Stimulated activated CD8-positive, alpha-beta memory T cell treated with anti-CD3 and anti-CD28 coated beads, Interleukin-15, amount 100 ng/mL, for 4 hours (primary cell): Measurements from ENCODE around the gene RARA.
"Not testable (repeated sequence)": the region's sequence is repeated elsewhere in the genome, so short reads cannot be mapped to it uniquely, and the experiment has no call there.

ENCODE experiments used
- DNase-seq, 2 donors: peaks; one replicate each; pipeline ENCODE4 v3.0.0-alpha.2; 2020; ENCODE audit warnings: low read depth in 2 of 2

RARA gene

GRCh38 chr17:40356990-40357881, 48.3 kb downstream of the RARA start:
- DNase-seq = no peak

DNA sequence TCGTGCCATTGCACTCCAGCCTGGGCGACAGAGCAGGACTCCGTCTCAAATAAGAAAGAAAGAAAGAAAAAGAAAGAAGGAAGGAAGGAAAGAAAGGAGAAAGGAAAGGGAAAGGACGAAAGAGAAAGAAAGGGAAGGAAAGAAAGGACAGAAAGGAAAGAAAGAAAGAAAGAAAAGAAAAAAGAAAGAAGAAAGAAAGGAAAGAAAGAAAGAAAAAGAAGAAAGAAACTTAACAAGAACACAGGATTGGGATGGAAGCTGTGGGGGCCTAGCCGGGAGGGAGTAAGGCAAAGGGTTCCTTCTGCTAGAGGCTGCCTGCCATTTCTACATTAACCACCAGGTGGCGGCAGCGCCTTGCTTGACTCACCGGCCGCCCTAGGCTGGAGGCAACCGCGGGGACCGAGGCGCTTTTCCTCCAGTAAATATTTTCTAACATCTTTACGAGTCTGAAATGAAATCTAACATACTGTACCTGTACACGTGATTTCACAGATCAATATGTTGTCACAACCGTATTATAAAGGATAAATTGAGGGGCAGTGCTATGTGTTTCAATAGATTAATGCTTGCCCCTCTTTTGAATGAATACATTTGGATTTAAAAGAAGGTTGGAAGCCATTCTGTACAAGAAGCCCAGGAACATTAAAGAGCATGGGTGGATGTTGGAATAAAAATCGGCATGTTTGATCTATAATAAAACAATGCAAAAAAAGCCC, 49.5 kb downstream of the RARA start:
- DNase-seq = peak; percentile 73 to 77

DNA sequence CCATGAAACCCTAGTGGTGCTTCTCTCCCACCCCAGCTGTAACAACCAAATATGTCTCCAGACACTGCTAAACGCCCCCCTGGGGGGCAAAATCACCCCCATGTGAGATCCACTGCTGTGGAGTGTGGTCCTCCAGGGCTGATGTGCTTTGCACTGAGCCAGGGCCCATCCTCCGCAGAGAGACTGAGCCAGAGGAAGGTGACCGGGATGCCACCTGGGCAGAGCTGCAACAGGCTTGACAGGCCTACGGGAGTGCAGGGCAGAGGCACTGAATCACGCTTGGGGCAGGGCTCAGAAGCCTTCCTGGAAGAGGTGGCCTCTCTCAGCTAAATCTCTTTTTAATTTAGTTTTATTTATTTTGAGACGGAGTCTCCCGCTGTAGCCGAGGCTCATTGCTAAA, 51.1 kb downstream of the RARA start:
- no peak for DNase-seq

- no peak for DNase-seq
These were observed 52.3 kb downstream of the RARA start for GRCh38 chr17:40361063-40361924.

GRCh38 chr17:40361925-40362695, 53.1 kb downstream of the RARA start:
- no peak for DNase-seq

DNA sequence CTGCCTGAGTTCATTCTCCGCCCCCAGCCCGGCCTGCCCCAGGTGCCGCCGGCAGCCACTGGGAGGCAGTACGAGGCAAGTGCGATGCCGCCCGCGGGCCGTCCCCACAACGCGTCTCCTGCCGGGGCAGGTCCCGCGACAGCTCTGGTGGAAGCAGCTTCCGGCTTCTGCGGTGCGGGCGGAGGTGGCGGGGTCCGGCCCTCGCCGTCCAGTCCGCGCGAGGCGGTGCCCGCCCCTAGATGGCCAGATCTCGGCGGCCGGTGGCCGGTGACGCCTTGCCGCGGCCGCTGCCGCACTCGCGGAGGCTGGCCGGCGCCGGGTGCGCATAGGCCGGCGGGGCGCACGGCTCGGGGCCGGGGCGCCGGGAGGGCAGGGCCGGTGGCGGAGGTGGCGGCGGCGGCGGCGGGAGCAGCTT, 53.7 kb downstream of the RARA start:
- DNase-seq = peak; percentile 53 to 57

DNA sequence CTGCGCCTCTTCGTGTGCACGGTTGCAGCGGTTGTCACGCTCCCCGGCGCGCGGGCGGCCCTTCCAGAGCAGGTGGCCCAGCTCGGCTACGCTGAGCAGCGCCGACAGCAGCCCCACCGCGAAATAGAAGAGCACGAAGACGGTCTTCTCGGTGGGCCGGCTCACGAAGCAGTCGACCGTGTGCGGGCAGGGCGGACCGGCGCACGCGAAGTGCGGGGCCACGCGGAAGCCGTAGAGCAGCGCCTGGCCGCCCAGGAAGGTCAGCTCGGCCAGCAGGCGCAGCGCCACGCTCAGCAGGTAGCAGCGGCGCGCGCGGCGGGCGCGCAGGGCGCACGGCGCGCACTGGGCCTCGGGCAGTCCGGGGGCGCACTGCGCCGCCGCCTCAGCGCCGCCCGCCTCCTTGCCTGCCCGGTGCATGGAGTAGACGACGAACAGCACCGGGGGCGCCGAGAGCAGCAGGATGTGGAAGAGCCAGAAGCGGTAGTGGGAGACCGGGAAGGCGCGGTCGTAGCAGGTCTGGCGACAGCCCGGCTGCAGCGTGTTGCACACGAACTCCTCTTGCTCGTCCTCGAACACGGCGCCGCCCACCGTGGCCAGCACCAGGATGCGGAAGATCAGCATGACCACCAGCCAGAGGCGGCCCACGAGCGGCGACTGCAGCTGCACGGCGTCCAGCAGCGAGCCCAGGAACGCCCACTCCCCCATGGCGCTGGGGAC, 54.3 kb downstream of the RARA start:
- DNase-seq = no peak

DNA sequence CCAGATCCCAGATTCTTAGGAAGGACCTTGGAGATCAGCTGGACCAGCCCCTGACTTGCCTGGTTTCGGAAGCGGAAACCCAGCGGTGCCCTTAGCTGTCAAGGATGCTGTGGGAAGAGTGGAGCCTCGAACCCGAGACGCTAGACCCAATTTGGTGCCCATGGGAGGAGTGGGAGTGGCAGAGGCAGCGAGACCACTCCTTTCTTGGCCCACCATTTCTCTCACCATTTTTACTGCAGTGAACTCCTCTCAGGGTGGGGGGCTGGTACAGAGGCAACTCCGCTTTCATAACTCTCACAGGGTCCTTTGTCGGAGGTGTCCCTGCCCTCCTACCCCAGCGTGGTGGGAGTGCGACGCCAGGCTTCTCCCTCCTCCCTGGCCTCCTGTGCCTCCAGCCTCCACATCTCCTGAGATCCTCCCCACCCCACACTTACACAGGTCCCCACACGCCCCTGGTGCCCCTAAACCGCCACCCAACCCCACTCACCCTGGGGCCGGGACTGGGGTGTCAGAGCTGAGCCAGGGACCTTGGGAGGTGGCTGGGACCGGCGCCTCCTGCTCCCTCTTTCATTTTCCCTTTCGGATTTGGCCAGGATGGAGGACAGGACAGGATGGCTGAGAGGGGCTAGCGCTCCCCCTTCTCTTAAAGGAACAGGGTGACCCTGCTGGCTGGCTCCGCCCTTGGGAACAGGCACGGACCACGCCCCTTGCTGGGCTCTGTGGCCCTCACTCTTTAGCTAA, 55.3 kb downstream of the RARA start, which contains the start of gene GJD3:
Gene GJD3, minus strand, starts transcription at position 617 of the 741 bp plus-strand sequence. CDS start 922 bp downstream, outside the sequence.
- DNase-seq = no peak

- no peak for DNase-seq
These were observed 55.9 kb downstream of the RARA start for GRCh38 chr17:40364906-40365305.

DNA sequence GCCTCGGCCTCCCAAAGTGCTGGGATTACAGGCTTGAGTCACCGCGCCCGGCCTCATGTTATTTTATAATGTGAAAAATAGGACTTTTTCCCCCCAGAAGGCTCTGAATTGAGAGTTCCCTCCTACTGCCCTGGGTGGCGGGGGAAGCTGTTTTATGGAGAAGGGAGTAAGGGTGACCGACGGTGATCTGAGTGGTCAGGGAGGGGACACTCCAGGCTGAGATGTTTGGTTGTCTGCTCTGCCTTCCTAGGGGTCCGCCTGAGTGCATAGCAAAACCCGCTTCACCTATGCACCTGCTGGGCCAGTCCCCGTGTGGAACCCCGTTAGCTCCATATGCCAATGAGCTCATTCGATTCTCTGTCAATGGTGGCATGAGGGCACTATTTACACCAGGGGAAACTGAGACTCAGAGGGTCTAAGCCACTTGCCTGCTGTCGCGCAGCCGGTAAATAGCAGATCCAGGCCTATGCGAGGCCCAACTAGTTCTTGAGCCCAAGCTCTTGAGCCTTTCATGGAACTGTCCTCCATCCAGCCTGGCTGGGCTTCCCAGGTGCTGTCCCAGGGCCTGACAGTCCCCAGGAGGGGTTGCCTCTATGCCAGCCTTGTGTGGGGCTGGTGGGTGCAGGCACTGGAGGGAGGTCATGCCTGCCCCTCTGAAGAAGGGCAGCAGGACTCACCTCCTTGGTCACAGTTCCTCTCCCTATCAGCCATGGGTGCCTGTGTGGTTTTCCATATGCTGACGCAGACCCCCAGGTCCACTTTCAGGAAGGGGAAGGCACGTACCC, 57.3 kb downstream of the RARA start:
- DNase-seq = no peak

GRCh38 chr17:40366861-40367518, 58.0 kb downstream of the RARA start:
- DNase-seq = no peak

DNA sequence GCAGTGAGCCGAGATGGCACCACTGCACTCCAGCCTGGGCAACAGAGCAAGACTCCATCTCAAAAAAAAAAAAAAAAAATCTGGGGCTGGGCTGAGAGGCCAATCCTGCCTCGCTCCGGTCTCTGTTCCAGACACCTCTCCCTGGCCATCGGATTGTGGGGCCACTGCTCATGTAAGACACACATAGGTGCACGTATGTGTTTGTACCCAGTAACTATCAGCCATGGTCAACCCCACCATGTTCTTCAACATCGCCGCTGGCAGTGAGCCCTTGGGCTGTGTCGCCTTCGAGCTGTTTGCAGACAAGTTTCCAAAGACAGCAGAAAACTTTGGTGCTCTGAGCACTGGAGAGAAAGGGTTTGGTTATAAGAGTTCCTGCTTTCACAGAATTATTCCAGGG, 58.7 kb downstream of the RARA start:
- not testable (repeated sequence) for DNase-seq

GRCh38 chr17:40369923-40370322, 60.9 kb downstream of the RARA start:
- no peak for DNase-seq

DNA sequence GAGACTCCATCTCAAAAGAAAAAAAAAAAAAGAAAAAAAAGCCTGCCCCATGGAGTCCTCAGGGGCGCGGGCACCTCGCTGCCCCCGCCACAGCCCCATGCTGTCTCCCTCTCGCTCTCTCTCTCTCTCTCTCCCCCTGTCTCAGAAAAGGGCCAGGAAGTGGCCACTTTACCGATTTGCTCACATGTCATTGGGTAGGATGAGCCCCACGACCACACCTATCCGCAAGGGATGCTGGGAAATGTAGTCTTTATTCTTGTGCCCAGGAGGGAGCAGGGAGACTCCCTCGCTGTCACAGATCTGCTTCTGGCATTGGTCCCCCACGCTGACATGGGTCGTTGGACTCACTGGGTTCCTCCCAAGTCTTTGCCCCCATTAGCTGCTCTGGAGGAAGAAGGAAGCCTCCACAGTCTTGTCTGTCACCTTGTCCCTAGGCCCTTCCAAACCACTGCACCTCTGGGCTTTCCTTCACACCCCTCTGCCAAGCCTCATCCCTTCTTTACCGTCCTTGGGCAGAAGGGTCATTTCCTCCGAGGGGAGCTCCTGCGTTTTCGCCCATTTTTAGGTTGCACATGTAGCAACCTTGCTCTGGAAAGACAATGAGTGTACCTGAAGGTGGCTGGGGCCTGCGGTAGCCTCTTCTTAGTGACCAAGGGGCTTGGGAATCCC, 62.4 kb downstream of the RARA start:
- DNase-seq = no peak

DNA sequence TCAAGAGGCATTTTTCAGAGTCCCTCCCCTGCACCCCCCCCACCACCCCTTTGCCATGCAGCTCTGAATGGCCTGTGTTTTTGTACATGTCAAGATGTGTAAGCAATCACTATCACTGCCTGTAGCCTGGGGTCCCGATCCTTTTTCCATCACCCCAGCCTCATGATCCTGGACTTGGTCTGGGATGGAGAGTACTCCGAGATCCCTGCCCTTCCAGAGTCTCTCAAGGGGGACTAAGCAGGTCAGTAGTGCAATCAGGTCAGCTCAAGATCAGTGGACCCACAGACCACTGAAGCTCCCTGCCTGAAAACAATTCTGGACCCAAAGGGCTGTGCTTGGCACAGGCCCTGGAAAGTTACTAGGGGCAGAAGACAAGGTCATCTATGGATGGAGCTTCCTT, 63.1 kb downstream of the RARA start:
- DNase-seq = no peak

DNA sequence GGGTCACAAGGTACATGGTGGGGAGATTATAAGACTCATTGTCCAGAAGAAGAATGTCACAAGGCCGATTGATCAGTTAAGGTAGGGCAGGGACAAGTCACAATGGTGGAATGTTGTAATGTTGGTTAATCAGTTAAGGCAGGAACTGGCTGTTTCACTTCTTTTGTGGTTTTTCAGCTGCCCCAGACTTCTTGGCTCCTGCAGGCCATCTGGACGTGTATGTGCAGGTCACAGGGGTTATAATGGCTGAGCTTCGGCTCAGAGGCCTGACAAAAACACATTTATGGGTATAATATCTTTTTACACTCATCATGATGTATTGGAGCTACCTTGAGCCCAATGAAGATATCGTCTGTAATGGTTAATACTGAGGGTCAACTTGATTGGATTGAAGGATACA, 63.7 kb downstream of the RARA start:
- DNase-seq = not testable (repeated sequence)

DNA sequence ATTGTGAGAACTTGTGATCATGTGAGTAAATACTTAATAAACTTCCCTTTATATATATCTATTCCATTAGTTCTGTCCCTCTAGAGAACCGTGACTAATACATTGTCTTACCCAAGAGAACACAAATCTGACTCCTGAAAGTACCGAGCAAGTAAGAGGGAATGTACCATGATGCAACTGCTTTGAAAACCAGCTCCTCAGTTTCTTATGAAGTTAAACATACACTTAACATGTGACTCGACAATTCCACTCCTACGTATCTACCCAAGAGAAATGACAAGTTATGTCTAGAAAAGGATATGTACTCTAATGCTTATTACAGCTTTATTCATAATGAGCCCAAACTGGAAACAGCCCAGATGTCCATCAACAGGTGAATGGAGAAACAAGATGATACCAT, 64.3 kb downstream of the RARA start:
- DNase-seq = no peak

DNA sequence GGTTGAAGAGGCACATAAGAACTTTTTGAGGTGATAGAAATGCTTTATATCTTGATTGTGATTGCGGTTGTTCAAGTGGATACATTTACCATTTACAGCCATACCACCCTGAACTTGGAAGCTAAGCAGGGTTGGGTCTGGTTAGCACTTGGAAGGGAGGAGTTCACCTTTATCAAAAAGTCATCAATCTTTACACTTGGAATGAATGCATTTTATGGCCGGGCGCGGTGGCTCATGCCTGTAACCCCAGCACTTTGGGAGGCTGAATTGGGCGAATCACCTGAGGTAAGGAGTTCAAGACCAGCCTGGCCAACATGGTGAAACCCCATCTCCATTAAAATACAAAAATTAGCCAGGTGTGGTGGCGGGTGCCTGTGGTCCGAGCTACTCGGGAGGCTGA, 65.0 kb downstream of the RARA start:
- no peak for DNase-seq
